ENCODE data around the gene ZNF687.

The ZNF687 gene

GRCh38 chr1:151267760-151268159 lies 14.3 kb upstream of the ZNF687 start:
- TF ChIP-seq, protein P1, sequence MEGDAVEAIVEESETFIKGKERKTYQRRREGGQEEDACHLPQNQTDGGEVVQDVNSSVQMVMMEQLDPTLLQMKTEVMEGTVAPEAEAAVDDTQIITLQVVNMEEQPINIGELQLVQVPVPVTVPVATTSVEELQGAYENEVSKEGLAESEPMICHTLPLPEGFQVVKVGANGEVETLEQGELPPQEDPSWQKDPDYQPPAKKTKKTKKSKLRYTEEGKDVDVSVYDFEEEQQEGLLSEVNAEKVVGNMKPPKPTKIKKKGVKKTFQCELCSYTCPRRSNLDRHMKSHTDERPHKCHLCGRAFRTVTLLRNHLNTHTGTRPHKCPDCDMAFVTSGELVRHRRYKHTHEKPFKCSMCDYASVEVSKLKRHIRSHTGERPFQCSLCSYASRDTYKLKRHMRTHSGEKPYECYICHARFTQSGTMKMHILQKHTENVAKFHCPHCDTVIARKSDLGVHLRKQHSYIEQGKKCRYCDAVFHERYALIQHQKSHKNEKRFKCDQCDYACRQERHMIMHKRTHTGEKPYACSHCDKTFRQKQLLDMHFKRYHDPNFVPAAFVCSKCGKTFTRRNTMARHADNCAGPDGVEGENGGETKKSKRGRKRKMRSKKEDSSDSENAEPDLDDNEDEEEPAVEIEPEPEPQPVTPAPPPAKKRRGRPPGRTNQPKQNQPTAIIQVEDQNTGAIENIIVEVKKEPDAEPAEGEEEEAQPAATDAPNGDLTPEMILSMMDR (IDR thresholded peaks at IDR 0.05), result no peak

DNA sequence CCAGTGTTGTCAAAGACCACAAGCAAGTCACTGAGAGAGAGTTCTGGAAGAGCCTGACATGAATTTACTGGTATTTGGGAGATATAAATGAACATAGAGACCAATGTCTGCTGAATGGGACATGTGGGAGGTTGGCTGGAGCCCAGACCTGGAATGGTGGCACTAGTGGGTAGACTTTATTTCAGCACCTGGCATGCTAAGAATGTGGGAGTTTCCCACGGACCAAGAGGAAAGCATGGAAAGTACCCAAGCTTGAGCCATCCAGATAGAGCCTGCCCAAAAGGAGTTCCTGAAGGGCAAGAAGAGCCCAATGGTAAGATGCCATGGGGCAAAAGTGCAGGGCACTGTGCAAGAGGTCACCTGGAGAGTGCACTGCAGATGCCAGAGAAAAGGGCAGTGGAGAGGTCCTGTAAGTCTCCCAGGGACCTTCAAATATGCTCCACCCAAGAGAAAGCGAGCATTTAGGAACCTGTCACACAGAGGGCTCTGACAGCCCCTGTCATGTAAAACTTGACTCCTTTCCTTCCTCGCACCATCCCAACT lies 8.1 kb upstream of the ZNF687 start:
- TF ChIP-seq, protein P1 (IDR thresholded peaks at IDR 0.05), result no peak

GRCh38 chr1:151277249-151277648 lies 4.8 kb upstream of the ZNF687 start:
- TF ChIP-seq, protein P1 (IDR thresholded peaks at IDR 0.05), result no peak

- TF ChIP-seq, protein P1 (IDR thresholded peaks at IDR 0.05), result no peak
Measured at GRCh38 chr1:151281225-151281968, 702 bp upstream of the ZNF687 start.

DNA sequence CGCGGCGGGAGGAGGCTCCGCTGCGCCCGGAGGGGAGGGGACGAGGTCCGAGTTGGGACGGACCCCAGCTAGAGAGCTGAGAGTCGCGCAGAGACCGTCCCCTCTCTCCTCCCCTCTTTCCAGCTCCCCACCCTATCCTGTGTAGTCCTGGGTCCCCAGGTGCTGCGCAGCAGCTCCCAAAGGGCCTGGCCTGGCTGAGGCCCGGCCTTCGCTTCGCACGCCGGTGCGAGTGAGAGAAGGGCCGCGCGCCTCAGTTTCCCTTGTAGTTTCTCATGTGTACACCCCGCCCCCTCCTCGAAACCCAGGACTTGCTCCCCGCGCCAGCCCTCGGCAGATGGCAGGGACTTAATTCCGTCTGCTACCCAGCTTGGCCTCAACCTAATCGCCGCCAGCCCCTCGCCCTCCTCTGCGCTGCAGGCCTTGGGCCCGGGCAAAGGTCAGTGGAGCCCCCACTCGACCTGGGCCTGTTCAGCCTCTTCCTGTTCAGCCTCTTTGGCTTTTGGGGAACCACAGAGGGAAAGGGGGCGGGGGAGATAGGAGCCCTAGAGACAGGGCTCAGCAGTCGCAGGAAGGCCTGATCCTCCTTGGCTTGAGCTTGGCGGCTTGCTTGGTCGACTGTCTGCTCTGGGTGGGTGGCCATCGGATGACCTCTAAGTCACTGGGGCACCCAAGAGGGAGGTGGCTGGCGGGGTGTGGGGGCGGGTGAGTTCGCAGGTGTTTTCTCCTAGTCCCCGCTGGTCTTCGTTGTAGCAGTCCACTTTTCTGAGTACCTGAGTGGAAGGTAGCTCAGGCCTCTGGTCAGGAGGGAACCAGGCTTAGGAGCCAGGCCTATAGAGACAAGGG lies 1.0 kb downstream of the ZNF687 start:
- TF ChIP-seq, protein P1 (IDR thresholded peaks at IDR 0.05), result no peak

- TF ChIP-seq, protein P1 (IDR thresholded peaks at IDR 0.05), result no peak
Measured at GRCh38 chr1:151284013-151284577, 2.0 kb downstream of the ZNF687 start.

DNA sequence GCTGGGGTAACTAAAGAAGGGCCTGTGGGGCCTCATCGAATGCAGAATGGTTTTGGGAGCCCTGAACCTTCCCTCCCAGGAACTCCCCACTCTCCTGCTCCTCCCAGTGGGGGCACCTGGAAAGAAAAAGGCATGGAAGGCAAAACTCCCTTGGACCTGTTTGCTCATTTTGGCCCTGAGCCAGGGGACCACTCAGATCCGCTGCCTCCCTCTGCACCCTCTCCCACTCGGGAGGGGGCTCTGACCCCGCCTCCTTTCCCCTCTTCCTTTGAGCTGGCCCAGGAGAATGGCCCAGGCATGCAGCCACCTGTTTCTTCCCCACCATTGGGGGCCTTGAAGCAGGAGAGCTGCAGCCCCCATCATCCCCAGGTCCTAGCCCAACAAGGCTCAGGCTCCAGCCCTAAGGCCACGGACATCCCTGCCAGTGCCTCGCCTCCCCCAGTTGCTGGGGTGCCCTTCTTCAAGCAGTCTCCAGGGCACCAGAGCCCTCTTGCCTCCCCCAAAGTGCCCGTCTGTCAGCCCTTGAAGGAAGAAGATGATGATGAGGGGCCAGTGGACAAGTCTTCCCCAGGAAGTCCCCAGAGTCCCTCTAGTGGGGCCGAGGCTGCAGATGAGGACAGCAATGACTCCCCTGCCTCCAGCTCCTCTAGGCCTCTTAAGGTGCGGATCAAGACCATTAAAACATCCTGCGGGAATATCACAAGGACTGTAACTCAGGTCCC lies 4.7 kb downstream of the ZNF687 start:
- TF ChIP-seq, protein P1 (IDR thresholded peaks at IDR 0.05), result no peak
